HepG2 (cell line): ENCODE data around the gene HCFC1R1. TPM values are rescaled to one million over a fixed set of nuclear protein-coding genes. Genes with fewer than 3 reads are reported as not detected.

Experiments used
- ATAC-seq: fragments of 200-7000 bp; cut with Tn5 transposase; 3 replicates; pipeline ENCODE4 v1.9.1; 2020; ENCODE audit warnings: mild to moderate bottlenecking, moderate library complexity
- BruUV-seq: library from RNA; stranded (reverse); fragments of 400-500 nt; replicated peaks from 2 replicates; lab custom pipeline; 2021; lab: Mats Ljungman, UMichigan
- CTCF ChIA-PET: fragments of 300-600 bp; formaldehyde crosslinking; extraction: SDS; loops from one replicate; lab custom pipeline; 2021; ENCODE audit warnings: low total read pairs, inconsistent platforms, low intra/inter-chr PET ratio; lab: Yijun Ruan, JAX
- POLR2A ChIA-PET: fragments of 350-600 bp; sonication (Branson Sonifier 250); formaldehyde crosslinking; loops from one replicate; lab custom pipeline; 2020; ENCODE audit warnings: antibody characterized with exemption, inconsistent platforms; lab: Yijun Ruan, JAX
- DNase-seq: peaks from one replicate; pipeline ENCODE4 v3.0.0-alpha.2; 2015; ENCODE audit warnings: low spot score
- FAIRE-seq: peaks from 3 replicates; lab custom pipeline; 2011; peaks lifted over from hg19 to GRCh38; lab: Jason Lieb, UNC
- H2AFZ ChIP-seq: one replicate; pipeline ENCODE4 v1.6.1; 2011; ENCODE audit warnings: low read length, inconsistent platforms
- H3K27ac ChIP-seq: fragments of 300-600 bp; 3 replicates; pipeline ENCODE4 v1.8.0; 2011; ENCODE audit warnings: mixed run types, mild to moderate bottlenecking, mixed read lengths, low read length, inconsistent platforms; ENCODE audit not compliant: insufficient read depth; ENCODE audit errors: extremely low read length
- H3K27me3 ChIP-seq, 2 experiments: fragments of 200-600 bp in 1 of 2; 2 replicates in 1 of 2; 3 replicates in 1 of 2; pipeline versions ENCODE4 v1.6.0 to v1.8.0; 2011; ENCODE audit warnings: low read length in 2 of 2, mild to moderate bottlenecking in 2 of 2, moderate library complexity in 2 of 2, inconsistent platforms in 1 of 2; ENCODE audit not compliant: insufficient read depth in 2 of 2, control insufficient read depth in 1 of 2
- H3K36me3 ChIP-seq, 2 experiments: fragments of 200-600 bp in 1 of 2; replicated peaks in 1 of 2; 2 replicates in 1 of 2; 3 replicates in 1 of 2; pipeline versions ENCODE4 v1.5.1 to v1.8.0; 2011; ENCODE audit warnings: low read length in 2 of 2, inconsistent platforms in 1 of 2; ENCODE audit not compliant: insufficient read depth in 2 of 2, control insufficient read depth in 1 of 2
- H3K4me1 ChIP-seq: 2 replicates; pipeline ENCODE4 v1.5.1; 2012; ENCODE audit warnings: low read length, inconsistent platforms; ENCODE audit not compliant: insufficient read depth
- H3K4me2 ChIP-seq: 2 replicates; pipeline ENCODE4 v1.6.0; 2011; ENCODE audit warnings: low read depth, low read length, inconsistent platforms
- H3K4me3 ChIP-seq, 3 experiments: fragments of 200-600 bp in 1 of 3; sonication (generic), shearing (Covaris generic) in 1 of 3; replicated peaks in 1 of 3; 2 replicates each; pipeline ENCODE4 v1.5.1; 2011 to 2016; ENCODE audit warnings: low read length in 3 of 3, inconsistent platforms in 2 of 3, low read depth in 2 of 3, mild to moderate bottlenecking in 2 of 3, control low read depth in 1 of 3, mixed read lengths in 1 of 3; ENCODE audit not compliant: insufficient read depth in 1 of 3
- H3K79me2 ChIP-seq: one replicate; pipeline ENCODE4 v1.6.1; 2011; ENCODE audit warnings: low read length, inconsistent platforms; ENCODE audit not compliant: insufficient read depth
- H3K9ac ChIP-seq: 2 replicates; pipeline ENCODE4 v1.6.0; 2011; ENCODE audit warnings: mild to moderate bottlenecking, low read depth, low read length, inconsistent platforms; ENCODE audit not compliant: insufficient read depth
- H3K9me3 ChIP-seq: 2 replicates; pipeline ENCODE4 v1.5.1; 2012; ENCODE audit warnings: mild to moderate bottlenecking, low read length
- H4K20me1 ChIP-seq: 2 replicates; pipeline ENCODE4 v1.6.0; 2011; ENCODE audit warnings: inconsistent platforms, mild to moderate bottlenecking, low read length, moderate library complexity; ENCODE audit not compliant: insufficient read depth
- ATF7-NPFF ChIP-seq: sonication (generic); formaldehyde crosslinking; IDR thresholded peaks from 2 replicates; pipeline ENCODE4 v1.8.1; 2023; ENCODE audit warnings: mild to moderate bottlenecking, low read depth, missing genetic modification reagents, moderate library complexity
- HNRNPL ChIP-seq: fragments of 200-400 bp; formaldehyde crosslinking; IDR thresholded peaks from 2 replicates; pipeline ENCODE4 v1.6.1; 2017; ENCODE audit warnings: mild to moderate bottlenecking, low read depth, low read length
- MAX ChIP-seq: IDR thresholded peaks from 2 replicates; pipeline ENCODE4 v1.6.1; 2012; ENCODE audit warnings: inconsistent platforms
- WGBS: methylation state at CpG from one replicate; pipeline ENCODE4 v1.1.6; 2017; ENCODE audit warnings: low lambda C conversion rate; 5-methylcytosine and 5-hydroxymethylcytosine counted together
- in situ Hi-C: cut with HindIII; loops from 2 replicates; pipeline ENCODE4 v1.10.0; 2017; ENCODE audit warnings: low pct_unique_long_range_greater_than_20kb; ENCODE audit not compliant: extremely low pct_ligation_motif_present
- intact Hi-C: fragments of 100-400 bp; cut with micrococcal nuclease; formaldehyde crosslinking; loops from one replicate; pipeline ENCODE4 v1.10.0; 2022; ENCODE audit not compliant: unreplicated experiment
- polyA plus RNA-seq, 8 experiments: library from polyadenylated mRNA; depleted of rRNA in 3 of 8; stranded (reverse) in 7 of 8; unstranded in 1 of 8; fragments of >200 nt; fragmentation: Illumina TruSeq in 4 of 8; extraction: Trizol in 4 of 8; gene quantifications; 2 replicates each; pipeline versions ENCODE4 v1.2.1 to v1.2.3, GENCODE V29; 2011 to 2016; ENCODE audit warnings: low read depth in 4 of 8, missing spikeins in 1 of 8, mixed read lengths in 1 of 8; ENCODE audit not compliant: insufficient read depth in 1 of 8
- total RNA-seq, 5 experiments: library from RNA; depleted of rRNA; stranded (reverse); fragments of >200 nt; fragmentation: Illumina TruSeq; extraction: Trizol; gene quantifications; 2 replicates each; pipeline ENCODE4 v1.2.3, GENCODE V29; 2016; ENCODE audit warnings: low read depth in 1 of 5
- TF ChIP-seq, protein P1 (sequence below), 2 experiments: fragments of 450-650 bp in 1 of 2; sonication (generic) in 1 of 2; formaldehyde crosslinking in 1 of 2; IDR thresholded peaks; 2 replicates each; pipeline versions ENCODE4 v1.6.1 to v1.8.0; 2016 to 2022; ENCODE audit warnings: antibody characterized with exemption in 1 of 2, mild to moderate bottlenecking in 1 of 2, missing genetic modification reagents in 1 of 2

Gene HCFC1R1
- total and polyA plus RNA-seq, 2 of the 13 experiments (the other 11 are each of a cell fraction or from before 2014, with no cell fraction given): 13.8 to 16.1 TPM

GRCh38 chr16:3012828-3013420, 10.8 kb downstream of the HCFC1R1 start, which contains the start of gene CLDN9 (continued):
- TF ChIP-seq ATF7-NPFF: 0 out of 2 replicates have a peak, but pooled peaks have one; percentile 34

DNA sequence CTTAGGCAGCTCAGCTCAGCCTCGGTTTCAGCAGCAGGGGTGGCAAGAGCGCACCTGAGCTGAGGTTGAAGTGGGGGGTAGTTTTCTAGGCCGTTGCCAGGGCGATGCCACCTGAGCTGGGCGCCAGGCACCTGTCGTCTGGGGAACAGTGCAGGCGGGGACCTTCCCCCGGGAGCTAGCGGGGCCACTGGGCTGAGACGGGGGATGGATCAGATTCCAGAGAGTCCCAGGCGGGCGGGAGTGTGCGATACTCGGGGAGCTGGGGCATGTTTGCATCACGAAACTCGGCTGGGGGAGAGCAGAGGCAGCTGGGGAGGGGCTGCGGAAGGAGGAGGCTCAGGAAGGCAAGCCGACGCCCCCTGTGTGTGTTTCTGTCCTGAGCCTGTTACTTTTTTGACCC, 11.5 kb downstream of the HCFC1R1 start:
- intact Hi-C loops: no loop called here
- no peaks in the 10 kb centered on the region for H3K9me3 ChIP-seq
- CTCF ChIA-PET: no interaction called here
- H3K9ac ChIP-seq: no peak overlapping the region
- POLR2A ChIA-PET: interaction anchor here (0.8 to 14.2 kb wide), 2 partner anchors 9 to 11 kb away, joined by 3 to 750 read pairs; partner anchors contain the start of genes CLDN6, HCFC1R1, THOC6 and TNFRSF12A
- no peak overlapping the region for H2AFZ ChIP-seq
- H3K4me2 ChIP-seq: peak overlapping the region; percentile 55
- DNase-seq: no peak
- H3K27me3 ChIP-seq: peaks cover 7 to 22% of the 10 kb centered on the region in 2 experiments; a peak in 4 of 5 replicates
- TF ChIP-seq MAX: no peak
- TF ChIP-seq HNRNPL: peak; percentile 61; the same call in 1 of the 2 replicates
- TF ChIP-seq, protein P1, sequence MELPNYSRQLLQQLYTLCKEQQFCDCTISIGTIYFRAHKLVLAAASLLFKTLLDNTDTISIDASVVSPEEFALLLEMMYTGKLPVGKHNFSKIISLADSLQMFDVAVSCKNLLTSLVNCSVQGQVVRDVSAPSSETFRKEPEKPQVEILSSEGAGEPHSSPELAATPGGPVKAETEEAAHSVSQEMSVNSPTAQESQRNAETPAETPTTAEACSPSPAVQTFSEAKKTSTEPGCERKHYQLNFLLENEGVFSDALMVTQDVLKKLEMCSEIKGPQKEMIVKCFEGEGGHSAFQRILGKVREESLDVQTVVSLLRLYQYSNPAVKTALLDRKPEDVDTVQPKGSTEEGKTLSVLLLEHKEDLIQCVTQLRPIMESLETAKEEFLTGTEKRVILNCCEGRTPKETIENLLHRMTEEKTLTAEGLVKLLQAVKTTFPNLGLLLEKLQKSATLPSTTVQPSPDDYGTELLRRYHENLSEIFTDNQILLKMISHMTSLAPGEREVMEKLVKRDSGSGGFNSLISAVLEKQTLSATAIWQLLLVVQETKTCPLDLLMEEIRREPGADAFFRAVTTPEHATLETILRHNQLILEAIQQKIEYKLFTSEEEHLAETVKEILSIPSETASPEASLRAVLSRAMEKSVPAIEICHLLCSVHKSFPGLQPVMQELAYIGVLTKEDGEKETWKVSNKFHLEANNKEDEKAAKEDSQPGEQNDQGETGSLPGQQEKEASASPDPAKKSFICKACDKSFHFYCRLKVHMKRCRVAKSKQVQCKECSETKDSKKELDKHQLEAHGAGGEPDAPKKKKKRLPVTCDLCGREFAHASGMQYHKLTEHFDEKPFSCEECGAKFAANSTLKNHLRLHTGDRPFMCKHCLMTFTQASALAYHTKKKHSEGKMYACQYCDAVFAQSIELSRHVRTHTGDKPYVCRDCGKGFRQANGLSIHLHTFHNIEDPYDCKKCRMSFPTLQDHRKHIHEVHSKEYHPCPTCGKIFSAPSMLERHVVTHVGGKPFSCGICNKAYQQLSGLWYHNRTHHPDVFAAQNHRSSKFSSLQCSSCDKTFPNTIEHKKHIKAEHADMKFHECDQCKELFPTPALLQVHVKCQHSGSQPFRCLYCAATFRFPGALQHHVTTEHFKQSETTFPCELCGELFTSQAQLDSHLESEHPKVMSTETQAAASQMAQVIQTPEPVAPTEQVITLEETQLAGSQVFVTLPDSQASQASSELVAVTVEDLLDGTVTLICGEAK (IDR thresholded peaks at IDR 0.05): no peak
- TF ChIP-seq, protein P1 (CRISPR knock-in tag; IDR thresholded peaks at IDR 0.05): 0 out of 2 replicates have a peak, but pooled peaks have one; percentile 11
- FAIRE-seq: no peak
- BruUV-seq: no TSS peak
- WGBS: 11% methylated on average over 16 of the region's 19 CpGs
- H3K27ac ChIP-seq: no peak overlapping the region
- H3K36me3 ChIP-seq: no peaks in the 10 kb centered on the region
- H3K4me3 ChIP-seq: peak overlapping the region; percentile 16 to 40 (median 29); a peak in 3 of 6 replicates
- H3K79me2 ChIP-seq: no peaks in the 10 kb centered on the region
- peaks cover 98% of the 10 kb centered on the region for H3K4me1 ChIP-seq
- no peak for ATAC-seq
- in situ Hi-C loops: no loop called here
- no peaks in the 10 kb centered on the region for H4K20me1 ChIP-seq
